Fibroblast of lung (primary cell): Measurements from ENCODE around the gene TMPO.

Experiments
- EZH2 ChIP-seq: IDR thresholded peaks from 2 replicates; pipeline ENCODE4 v1.5.1; 2012; ENCODE audit warnings: low read length, control low read depth, mild to moderate bottlenecking; ENCODE audit errors: missing control alignments
- TF ChIP-seq, protein P1 (sequence below), 2 donors: IDR thresholded peaks in 1 of 2; conservative IDR thresholded peaks in 1 of 2; 1 replicate in 1 of 2; 2 replicates in 1 of 2; pipeline ENCODE4 v1.5.1; 2011 to 2012; ENCODE audit warnings: low read length in 2 of 2, control low read depth in 1 of 2, inconsistent platforms in 1 of 2, low read depth in 1 of 2, mild to moderate bottlenecking in 1 of 2

DNA sequence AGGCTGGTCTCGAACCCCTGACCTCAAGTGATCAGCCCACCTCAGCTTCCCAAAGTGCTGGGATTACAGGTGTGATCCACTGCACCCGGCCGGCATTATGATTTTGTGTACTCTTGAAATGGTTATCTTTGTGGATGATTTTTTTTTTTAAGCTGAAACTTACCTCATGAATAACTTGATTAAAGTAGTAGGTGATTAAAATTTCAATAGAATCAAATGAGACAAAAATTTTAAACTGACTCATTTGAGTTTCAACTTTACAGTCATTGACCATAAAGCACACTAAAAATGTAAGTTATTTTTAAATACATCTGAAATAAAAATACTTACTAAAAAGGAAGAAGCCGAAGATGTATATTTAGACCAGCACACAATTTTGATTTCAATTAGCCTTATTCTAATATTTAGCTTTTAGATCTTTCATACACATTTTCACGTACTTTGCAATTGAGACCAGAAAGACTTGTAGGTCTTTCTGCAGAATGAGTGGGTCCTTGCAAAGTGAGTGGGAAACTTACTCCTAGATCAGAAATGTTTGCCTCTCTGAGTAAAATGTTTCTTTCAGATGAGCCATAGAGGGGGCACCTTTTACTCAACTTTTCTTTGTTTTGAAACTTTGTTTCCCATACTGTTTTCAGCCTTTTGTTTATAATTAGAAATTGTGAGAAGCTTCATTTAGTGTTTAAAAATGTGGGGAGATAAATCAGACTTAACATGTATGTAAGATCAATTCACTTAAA lies 34.2 kb downstream of the TMPO start:
- TF ChIP-seq, protein P1, sequence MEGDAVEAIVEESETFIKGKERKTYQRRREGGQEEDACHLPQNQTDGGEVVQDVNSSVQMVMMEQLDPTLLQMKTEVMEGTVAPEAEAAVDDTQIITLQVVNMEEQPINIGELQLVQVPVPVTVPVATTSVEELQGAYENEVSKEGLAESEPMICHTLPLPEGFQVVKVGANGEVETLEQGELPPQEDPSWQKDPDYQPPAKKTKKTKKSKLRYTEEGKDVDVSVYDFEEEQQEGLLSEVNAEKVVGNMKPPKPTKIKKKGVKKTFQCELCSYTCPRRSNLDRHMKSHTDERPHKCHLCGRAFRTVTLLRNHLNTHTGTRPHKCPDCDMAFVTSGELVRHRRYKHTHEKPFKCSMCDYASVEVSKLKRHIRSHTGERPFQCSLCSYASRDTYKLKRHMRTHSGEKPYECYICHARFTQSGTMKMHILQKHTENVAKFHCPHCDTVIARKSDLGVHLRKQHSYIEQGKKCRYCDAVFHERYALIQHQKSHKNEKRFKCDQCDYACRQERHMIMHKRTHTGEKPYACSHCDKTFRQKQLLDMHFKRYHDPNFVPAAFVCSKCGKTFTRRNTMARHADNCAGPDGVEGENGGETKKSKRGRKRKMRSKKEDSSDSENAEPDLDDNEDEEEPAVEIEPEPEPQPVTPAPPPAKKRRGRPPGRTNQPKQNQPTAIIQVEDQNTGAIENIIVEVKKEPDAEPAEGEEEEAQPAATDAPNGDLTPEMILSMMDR (conservative IDR thresholded peaks at IDR 0.05 in 1 of 2, IDR thresholded peaks at IDR 0.05 in 1 of 2; ENCODE audit: low read depth in 1 of 2, low read length in 2 of 2) = no peak
- TF ChIP-seq EZH2 = no peak
